GM18511 (cell line): ENCODE results near the gene HARS1.
A peak's percentile ranks its signal among the peaks of the same experiment; 100 is the strongest.
"Not testable (repeated sequence)": the region's sequence is repeated elsewhere in the genome, so short reads cannot be mapped to it uniquely, and the experiment has no call there.

Source experiments
- ATAC-seq: cut with Tn5 transposase; IDR thresholded peaks from one replicate; pipeline ENCODE4 v1.9.1; 2021; ENCODE audit warnings: mild to moderate bottlenecking, moderate library complexity; ENCODE audit not compliant: unreplicated experiment

HARS1 gene

GRCh38 chr5:140678993-140679392 lies 12.2 kb downstream of the HARS1 start:
- no peak for ATAC-seq

GRCh38 chr5:140677947-140678346 lies 13.2 kb downstream of the HARS1 start:
- ATAC-seq = peak; percentile 72

- no peak for ATAC-seq
Observed at GRCh38 chr5:140674629-140675028, 16.5 kb downstream of the HARS1 start.

- no peak for ATAC-seq
Observed at GRCh38 chr5:140674211-140674610, 17.0 kb downstream of the HARS1 start.

GRCh38 chr5:140673187-140673976 lies 17.8 kb downstream of the HARS1 start, which contains the start of gene DND1:
Gene DND1, minus strand, starts transcription at chr5:140673576. Its CDS starts 34 bp downstream, at chr5:140673542.
- no peak for ATAC-seq

- ATAC-seq = no peak
Observed at GRCh38 chr5:140672455-140673186, 18.5 kb downstream of the HARS1 start.

GRCh38 chr5:140671472-140672125 lies 19.6 kb downstream of the HARS1 start:
- ATAC-seq = no peak

GRCh38 chr5:140671035-140671434 lies 20.1 kb downstream of the HARS1 start:
- ATAC-seq = not testable (repeated sequence)

GRCh38 chr5:140664359-140665119 lies 26.6 kb downstream of the HARS1 start, which contains the start of gene WDR55:
Gene WDR55, plus strand, starts transcription at chr5:140664904. Its CDS starts 9 bp downstream, at chr5:140664913.
- ATAC-seq = peak; percentile 98

- no peak for ATAC-seq
Observed at GRCh38 chr5:140664030-140664358, 27.2 kb downstream of the HARS1 start.

- ATAC-seq = not testable (repeated sequence)
Observed at GRCh38 chr5:140660371-140660770, 30.8 kb downstream of the HARS1 start.

- ATAC-seq = no peak
Observed at GRCh38 chr5:140658870-140659269, 32.3 kb downstream of the HARS1 start.

GRCh38 chr5:140647042-140647419 lies 44.1 kb downstream of the HARS1 start:
- ATAC-seq = peak; percentile 49

- ATAC-seq = no peak
Observed at GRCh38 chr5:140642718-140643117, 48.5 kb downstream of the HARS1 start.

- no peak for ATAC-seq
Observed at GRCh38 chr5:140641716-140642115, 49.5 kb downstream of the HARS1 start.

GRCh38 chr5:140639148-140639981 lies 51.8 kb downstream of the HARS1 start, which contains the start of gene TMCO6:
Gene TMCO6, plus strand, starts transcription at chr5:140639451. Its CDS starts 77 bp downstream, at chr5:140639528.
- ATAC-seq = peak; percentile 94

- ATAC-seq = not testable (repeated sequence)
Observed at GRCh38 chr5:140638898-140639147, 52.3 kb downstream of the HARS1 start.

- no peak for ATAC-seq
Observed at GRCh38 chr5:140637371-140638100, 53.6 kb downstream of the HARS1 start.
